ENCODE data around the gene CDC25B. TPM values are rescaled to one million over a fixed set of nuclear protein-coding genes. Genes with fewer than 3 reads are reported as not detected.

CDC25B gene
- total and polyA plus RNA-seq, 5 donors: 7.9 to 12.2 (median 10.7) TPM

- peak; percentile 75 to 77 for ATAC-seq
- H3K27ac ChIP-seq (ENCODE audit: low read length): no peak overlapping the region
- H3K9me3 ChIP-seq (ENCODE audit: control insufficient read depth, low read length): no peaks in the 10 kb centered on the region
- DNase-seq: peak; percentile 76 to 90 (median 90)
- H3K4me1 ChIP-seq (ENCODE audit: control insufficient read depth, insufficient read depth, low read length): no peaks in the 10 kb centered on the region
- intact Hi-C loops (cut with DNase I): no loop called here
- peak overlapping the region; percentile 54 for H3K4me3 ChIP-seq (ENCODE audit: low read length)
- WGBS: 2% methylated on average over 70 of the region's 70 CpGs
- H3K27me3 ChIP-seq (ENCODE audit: control insufficient read depth, insufficient read depth): no peaks in the 10 kb centered on the region
Observed at GRCh38 chr20:3777716-3778629, 18.1 kb upstream of the CDC25B start.

DNA sequence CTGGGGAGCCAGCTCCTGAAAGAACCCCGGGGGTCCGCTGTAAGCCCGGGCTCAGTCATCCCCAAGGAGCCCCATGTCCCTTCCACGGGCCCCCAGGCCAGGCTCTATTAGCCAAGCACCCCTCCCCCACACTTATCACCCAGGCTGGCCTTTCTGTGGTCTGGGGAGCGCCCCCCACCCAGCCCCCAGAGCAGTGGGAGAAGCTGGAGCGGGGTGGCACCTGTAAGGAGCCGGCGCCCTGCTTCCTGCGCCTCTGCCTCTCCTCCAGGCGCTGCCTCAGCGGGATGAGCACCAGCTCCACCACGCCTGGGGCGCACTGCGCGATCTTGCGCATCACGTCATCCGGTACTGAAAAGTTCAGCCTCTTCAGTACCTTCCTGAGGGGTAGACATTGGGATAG, 17.1 kb upstream of the CDC25B start:
- no peak for ATAC-seq
- Histone ChIP-seq H3K27me3 (ENCODE audit: control insufficient read depth, insufficient read depth) (no peaks in the 10 kb centered on the region), H3K4me1 (ENCODE audit: control insufficient read depth, insufficient read depth, low read length) (no peaks in the 10 kb centered on the region), H3K27ac (ENCODE audit: low read length) (no peak overlapping the region), H3K4me3 (ENCODE audit: low read length) (no peak overlapping the region), H3K9me3 (ENCODE audit: control insufficient read depth, low read length) (no peaks in the 10 kb centered on the region)
- WGBS: 27% methylated on average over 18 of the region's 18 CpGs
- intact Hi-C loops (cut with DNase I): no loop called here
- DNase-seq: peak in 2 of 3 donors; percentile 13 to 42

- H3K27me3 ChIP-seq (ENCODE audit: control insufficient read depth, insufficient read depth): no peaks in the 10 kb centered on the region
- WGBS: 15% methylated on average over 28 of the region's 28 CpGs
- intact Hi-C loops (cut with DNase I): no loop called here
- peaks cover 11% of the 10 kb centered on the region for H3K4me1 ChIP-seq (ENCODE audit: control insufficient read depth, insufficient read depth, low read length)
- H3K4me3 ChIP-seq (ENCODE audit: low read length): peak within 1 kb of the TSS; percentile 20
- no peaks in the 10 kb centered on the region for H3K9me3 ChIP-seq (ENCODE audit: control insufficient read depth, low read length)
- ATAC-seq: peak; percentile 76 to 81
- peak; percentile 75 to 88 (median 79) for DNase-seq
- H3K27ac ChIP-seq (ENCODE audit: low read length): no peak within 1 kb of the TSS
Observed at GRCh38 chr20:3781153-3781910, 14.8 kb upstream of the CDC25B start, which contains the start of gene SPEF1. SPEF1 (minus strand) TSS chr20:3781448; CDS start chr20:3781287, 161 bp downstream.

GRCh38 chr20:3782597-3782996, 13.5 kb upstream of the CDC25B start:
- Histone ChIP-seq H3K27ac (ENCODE audit: low read length) (no peak overlapping the region), H3K27me3 (ENCODE audit: control insufficient read depth, insufficient read depth) (no peaks in the 10 kb centered on the region), H3K4me3 (ENCODE audit: low read length) (no peak overlapping the region), H3K4me1 (ENCODE audit: control insufficient read depth, insufficient read depth, low read length) (peaks cover 11% of the 10 kb centered on the region), H3K9me3 (ENCODE audit: control insufficient read depth, low read length) (no peaks in the 10 kb centered on the region)
- ATAC-seq (no peak), DNase-seq (no peak)
- WGBS: 86% methylated on average over 6 of the region's 6 CpGs
- intact Hi-C loops (cut with DNase I): no loop called here

GRCh38 chr20:3783068-3783489, 13.0 kb upstream of the CDC25B start:
- intact Hi-C loops (cut with DNase I): no loop called here
- no peaks in the 10 kb centered on the region for H3K9me3 ChIP-seq (ENCODE audit: control insufficient read depth, low read length)
- ATAC-seq (no peak), DNase-seq (peak in 2 of 3 donors; percentile 8 to 18)
- peaks cover 11% of the 10 kb centered on the region for H3K4me1 ChIP-seq (ENCODE audit: control insufficient read depth, insufficient read depth, low read length)
- no peaks in the 10 kb centered on the region for H3K27me3 ChIP-seq (ENCODE audit: control insufficient read depth, insufficient read depth)
- H3K4me3 ChIP-seq (ENCODE audit: low read length): no peak overlapping the region
- H3K27ac ChIP-seq (ENCODE audit: low read length): no peak overlapping the region
- WGBS: 69% methylated on average over 2 of the region's 2 CpGs

- no peaks in the 10 kb centered on the region for H3K27me3 ChIP-seq (ENCODE audit: control insufficient read depth, insufficient read depth)
- H3K4me3 ChIP-seq (ENCODE audit: low read length): no peak overlapping the region
- WGBS: 64% methylated on average over 10 of the region's 10 CpGs
- no peaks in the 10 kb centered on the region for H3K9me3 ChIP-seq (ENCODE audit: control insufficient read depth, low read length)
- peak in 2 of 3 donors; percentile 9 to 40 for DNase-seq
- no peak overlapping the region for H3K27ac ChIP-seq (ENCODE audit: low read length)
- peaks cover 11% of the 10 kb centered on the region for H3K4me1 ChIP-seq (ENCODE audit: control insufficient read depth, insufficient read depth, low read length)
- no peak for ATAC-seq
- intact Hi-C loops (cut with DNase I): loop anchor here in 1 of 4 donors (2.0 kb wide), 1 partner anchor 37 kb away; the partner anchor contains the start of gene AP5S1
Observed at GRCh38 chr20:3783511-3784195, 12.5 kb upstream of the CDC25B start.

GRCh38 chr20:3784216-3784853, 11.8 kb upstream of the CDC25B start:
- Histone ChIP-seq H3K27me3 (ENCODE audit: control insufficient read depth, insufficient read depth) (no peaks in the 10 kb centered on the region), H3K27ac (ENCODE audit: low read length) (no peak overlapping the region), H3K4me3 (ENCODE audit: low read length) (no peak overlapping the region), H3K9me3 (ENCODE audit: control insufficient read depth, low read length) (no peaks in the 10 kb centered on the region), H3K4me1 (ENCODE audit: control insufficient read depth, insufficient read depth, low read length) (peaks cover 11% of the 10 kb centered on the region)
- ATAC-seq: no peak
- intact Hi-C loops (cut with DNase I): loop anchor here in 1 of 4 donors (2.0 kb wide), 1 partner anchor 36 kb away; the partner anchor contains the start of gene AP5S1
- WGBS: 73% methylated on average over 17 of the region's 17 CpGs
- DNase-seq: peak; percentile 25 to 66 (median 50)

DNA sequence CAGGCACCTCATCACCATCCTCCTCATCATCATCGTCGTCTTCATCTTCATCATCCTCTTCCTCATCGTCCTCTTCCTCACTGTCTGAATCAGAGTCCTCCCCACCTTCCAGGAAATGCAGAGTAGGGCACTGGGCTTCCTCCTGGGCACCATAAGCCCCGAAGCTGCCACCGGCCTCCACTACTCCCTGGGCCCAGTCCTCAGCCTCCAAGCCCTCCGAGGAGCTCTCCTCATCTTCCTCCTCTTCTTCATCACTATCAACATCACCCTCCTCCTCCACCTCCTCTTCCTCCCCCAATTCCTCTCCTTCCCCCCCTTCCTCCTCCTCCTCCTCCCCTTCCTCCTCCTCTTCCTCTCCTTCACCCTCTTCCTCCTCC, 11.3 kb upstream of the CDC25B start:
- Histone ChIP-seq H3K9me3 (ENCODE audit: control insufficient read depth, low read length) (no peaks in the 10 kb centered on the region), H3K4me3 (ENCODE audit: low read length) (no peak overlapping the region), H3K27me3 (ENCODE audit: control insufficient read depth, insufficient read depth) (no peaks in the 10 kb centered on the region), H3K27ac (ENCODE audit: low read length) (no peak overlapping the region), H3K4me1 (ENCODE audit: control insufficient read depth, insufficient read depth, low read length) (peaks cover 11% of the 10 kb centered on the region)
- intact Hi-C loops (cut with DNase I): loop anchor here in 3 of 4 donors (2.0 to 5.0 kb wide), 2 partner anchors 36 to 37 kb away; partner anchors contain the start of gene AP5S1 (in 3 of the 3)
- 66% methylated on average over 6 of the region's 6 CpGs for WGBS
- no peak for ATAC-seq
- DNase-seq: no peak

DNA sequence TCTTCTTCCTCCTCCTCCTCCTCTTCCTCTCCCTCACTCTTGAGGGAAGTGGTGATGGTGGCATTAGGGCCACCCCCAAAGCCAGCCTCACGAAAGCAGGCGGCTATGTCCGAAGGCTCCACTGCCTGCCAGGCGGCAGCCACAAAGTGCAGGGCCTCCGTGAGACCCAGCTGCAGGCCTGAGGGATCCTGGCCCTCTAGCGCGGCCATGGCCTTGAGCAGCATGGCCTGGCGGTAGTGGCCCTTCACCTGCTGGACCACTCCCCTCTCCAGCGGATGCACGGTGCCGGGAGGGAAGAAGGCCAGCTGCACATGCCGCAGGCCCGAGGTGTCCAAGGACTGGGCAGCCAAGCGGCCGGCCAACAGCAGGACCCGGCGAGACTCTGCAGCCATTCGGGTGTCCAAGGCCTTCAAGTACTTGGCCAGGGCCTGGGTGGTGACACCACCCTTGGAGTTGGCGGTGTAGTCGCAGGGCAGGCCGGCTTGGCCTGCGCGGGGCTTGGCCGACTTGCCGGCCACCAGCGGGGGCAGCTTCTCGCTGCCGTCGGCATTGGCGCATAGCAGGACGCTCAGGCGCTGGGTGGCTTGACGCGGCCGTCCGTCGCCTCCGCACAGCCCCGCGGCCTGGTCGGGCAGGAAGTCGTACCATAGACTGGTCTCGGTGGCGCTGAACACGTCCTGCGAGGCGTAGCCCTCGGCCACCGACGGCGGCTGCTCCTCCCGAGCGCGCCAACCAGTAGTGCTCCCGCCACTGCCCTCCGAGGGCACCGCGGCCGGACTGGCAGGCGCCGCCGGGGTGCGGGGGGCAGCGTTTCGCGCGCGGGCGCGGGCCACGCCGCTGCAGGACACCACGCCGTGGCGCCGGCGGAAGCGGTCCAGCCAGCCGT, 10.6 kb upstream of the CDC25B start:
- intact Hi-C loops (cut with DNase I): loop anchor here in 3 of 4 donors (2.0 to 5.0 kb wide), 2 partner anchors 35 to 37 kb away; partner anchors contain the start of gene AP5S1 (in 3 of the 3)
- peak overlapping the region; percentile 65 for H3K27ac ChIP-seq (ENCODE audit: low read length)
- H3K4me3 ChIP-seq (ENCODE audit: low read length): peak overlapping the region; percentile 87
- ATAC-seq (peak; percentile 1 to 9), DNase-seq (peak; percentile 46 to 78 (median 77))
- H3K27me3 ChIP-seq (ENCODE audit: control insufficient read depth, insufficient read depth): no peaks in the 10 kb centered on the region
- H3K4me1 ChIP-seq (ENCODE audit: control insufficient read depth, insufficient read depth, low read length): peaks cover 11% of the 10 kb centered on the region
- H3K9me3 ChIP-seq (ENCODE audit: control insufficient read depth, low read length): no peaks in the 10 kb centered on the region
- 21% methylated on average over 79 of the region's 79 CpGs for WGBS
